Naive thymus-derived CD4-positive, alpha-beta T cell (primary cell): ENCODE results near the gene TRAF5. TPM values are rescaled to one million over a fixed set of nuclear protein-coding genes. Genes with fewer than 3 reads are reported as not detected.
A peak's percentile ranks its signal among the peaks of the same experiment; 100 is the strongest.
"Not testable (repeated sequence)": the region's sequence is repeated elsewhere in the genome, so short reads cannot be mapped to it uniquely, and the experiment has no call there.

ENCODE experiments used
- ATAC-seq: fragments of 150-1000 bp; cut with Tn5 transposase; 2 replicates; pipeline ENCODE4 v1.10.0; 2021; ENCODE audit warnings: mild to moderate bottlenecking, moderate library complexity
- CTCF ChIA-PET: fragments of 350-600 bp; sonication (Branson Sonifier 250); formaldehyde crosslinking; loops from one replicate; lab custom pipeline; 2021; ENCODE audit warnings: antibody characterized with exemption; lab: Charles Lee
- POLR2A ChIA-PET: fragments of 350-600 bp; sonication (Branson Sonifier 250); formaldehyde crosslinking; loops from one replicate; lab custom pipeline; 2021; ENCODE audit warnings: antibody characterized with exemption, inconsistent platforms; lab: Charles Lee
- DNase-seq, 9 donors: peaks; one replicate each; pipeline versions ENCODE4 v3.0.0 to v3.0.0-alpha.2; 2020 to 2022; ENCODE audit warnings: mixed read lengths in 1 of 9
- H3K27ac ChIP-seq: one replicate; pipeline ENCODE4 v1.7.0; 2013; ENCODE audit warnings: mild to moderate bottlenecking, low read depth, low read length, moderate library complexity
- H3K27me3 ChIP-seq, 2 donors: one replicate each; pipeline ENCODE4 v1.7.0; 2013; ENCODE audit warnings: low read length in 2 of 2, mild to moderate bottlenecking in 2 of 2, moderate library complexity in 2 of 2; ENCODE audit not compliant: control insufficient read depth in 2 of 2, insufficient read depth in 2 of 2
- H3K36me3 ChIP-seq, 3 experiments: 1 replicate in 2 of 3; 2 replicates in 1 of 3; pipeline ENCODE4 v1.7.0; 2013; ENCODE audit warnings: low read length in 3 of 3, mild to moderate bottlenecking in 3 of 3, moderate library complexity in 1 of 3; ENCODE audit not compliant: insufficient read depth in 3 of 3, control insufficient read depth in 2 of 3
- H3K4me1 ChIP-seq, 2 donors: one replicate each; pipeline ENCODE4 v1.7.0; 2013; ENCODE audit warnings: low read length in 2 of 2, mild to moderate bottlenecking in 2 of 2, moderate library complexity in 1 of 2; ENCODE audit not compliant: control insufficient read depth in 2 of 2, insufficient read depth in 2 of 2
- H3K4me3 ChIP-seq: 2 replicates; pipeline ENCODE4 v1.7.0; 2013; ENCODE audit warnings: mild to moderate bottlenecking, low read length
- H3K9me3 ChIP-seq, 3 experiments: 1 replicate in 2 of 3; 2 replicates in 1 of 3; pipeline ENCODE4 v1.7.0; 2013; ENCODE audit warnings: low read length in 3 of 3; ENCODE audit not compliant: control insufficient read depth in 2 of 3
- H3K27ac Mint-ChIP-seq, 9 donors: one replicate each; pipeline ENCODE4 v1.8.0; 2020 to 2022; ENCODE audit warnings: mixed read lengths in 9 of 9, mild to moderate bottlenecking in 8 of 9, moderate library complexity in 5 of 9, inconsistent platforms in 2 of 9
- H3K27me3 Mint-ChIP-seq, 5 donors: one replicate each; pipeline ENCODE4 v1.8.0; 2021 to 2022; ENCODE audit warnings: mixed read lengths in 5 of 5, mild to moderate bottlenecking in 1 of 5
- H3K36me3 Mint-ChIP-seq, 5 donors: one replicate each; pipeline ENCODE4 v1.8.0; 2020 to 2022; ENCODE audit warnings: mixed read lengths in 5 of 5, mild to moderate bottlenecking in 3 of 5, inconsistent platforms in 1 of 5
- H3K4me1 Mint-ChIP-seq, 7 donors: one replicate each; pipeline ENCODE4 v1.8.0; 2020 to 2022; ENCODE audit warnings: mixed read lengths in 7 of 7, mild to moderate bottlenecking in 3 of 7, inconsistent platforms in 1 of 7
- H3K4me3 Mint-ChIP-seq, 10 donors: one replicate each; pipeline ENCODE4 v1.8.0; 2020 to 2022; ENCODE audit warnings: mild to moderate bottlenecking in 10 of 10, mixed read lengths in 10 of 10, moderate library complexity in 6 of 10, inconsistent platforms in 2 of 10
- H3K9me3 Mint-ChIP-seq, 11 donors: one replicate each; pipeline ENCODE4 v1.8.0; 2020 to 2022; ENCODE audit warnings: mixed read lengths in 11 of 11, mild to moderate bottlenecking in 4 of 11, inconsistent platforms in 1 of 11, moderate library complexity in 1 of 11
- intact Hi-C, 2 donors: fragments of 100-400 bp; cut with micrococcal nuclease; formaldehyde crosslinking; loops; one replicate each; pipeline ENCODE4 v1.15.1; 2023
- polyA plus RNA-seq, 2 donors: library from polyadenylated mRNA; unstranded; fragments of 300-500 nt; fragmentation: Illumina TruSeq; gene quantifications; one replicate each; pipeline ENCODE4 v1.2.3, GENCODE V29; 2021
- total RNA-seq, 6 experiments: library from RNA in 5 of 6; stranded (reverse) in 5 of 6; gene quantifications; 1 replicate in 5 of 6; 2 replicates in 1 of 6; pipeline ENCODE4 v1.2.3 and lab custom pipeline; 2021 to 2026

Gene TRAF5
- total and polyA plus RNA-seq, 7 experiments from 2014 or later, result 19.1 to 72.2 (median 41.5) TPM

- H3K36me3 ChIP-seq, result no peaks in the 10 kb centered on the region
- peaks cover 3 to 38% (median 18%) of the 10 kb centered on the region in 5 donors for H3K36me3 Mint-ChIP-seq
Observed at GRCh38 chr1:211345719-211346118, 19.1 kb downstream of the TRAF5 start.

GRCh38 chr1:211347077-211347844 lies 20.6 kb downstream of the TRAF5 start:
- Histone ChIP-seq H3K27me3 (no peaks in the 10 kb centered on the region), H3K36me3 (no peaks in the 10 kb centered on the region), H3K4me3 (no peak overlapping the region), H3K9me3 (no peaks in the 10 kb centered on the region), H3K27ac (no peak overlapping the region), H3K4me1 (peaks cover 32 to 42% of the 10 kb centered on the region in 2 donors)
- intact Hi-C loops, result no loop called here
- no peaks in the 10 kb centered on the region for H3K27me3 Mint-ChIP-seq
- peak overlapping the region in 6 of 9 donors; percentile 20 to 90 (median 43) for H3K27ac Mint-ChIP-seq
- no peak for ATAC-seq
- H3K4me1 Mint-ChIP-seq, result peaks cover 58 to 98% (median 89%) of the 10 kb centered on the region in 7 donors
- ChIA-PET CTCF (interaction anchor here (1.0 to 2.4 kb wide), 3 partner anchors 10 to 24 kb away, joined by 3 to 9 read pairs (median 6); no protein-coding TSS in a partner anchor), POLR2A (interaction anchor here (0.6 to 1.6 kb wide), 3 partner anchors 11 to 59 kb away, joined by 4 read pairs; no protein-coding TSS in a partner anchor)
- DNase-seq, result no peak
- H3K4me3 Mint-ChIP-seq, result peak overlapping the region in 3 of 10 donors; percentile 29 to 41 (median 38)
- peaks cover 0 to 11% (median 4%) of the 10 kb centered on the region in 11 donors for H3K9me3 Mint-ChIP-seq
- peaks cover 6 to 44% (median 23%) of the 10 kb centered on the region in 5 donors for H3K36me3 Mint-ChIP-seq

More at GRCh38 chr1:211345719-211346118, 19.1 kb downstream of the TRAF5 start:
- intact Hi-C loops, result no loop called here
- ATAC-seq (no peak), DNase-seq (no peak)
- Mint-ChIP-seq H3K4me1 (peaks cover 56 to 96% (median 93%) of the 10 kb centered on the region in 7 donors), H3K27me3 (no peaks in the 10 kb centered on the region), H3K4me3 (peak overlapping the region in 2 of 10 donors; percentile 8 to 36), H3K9me3 (no peaks in the 10 kb centered on the region), H3K27ac (peak overlapping the region in 5 of 9 donors; percentile 36 to 71 (median 46))
- Histone ChIP-seq H3K9me3 (no peaks in the 10 kb centered on the region), H3K4me3 (no peak overlapping the region), H3K27me3 (no peaks in the 10 kb centered on the region), H3K4me1 (peaks cover 28 to 39% of the 10 kb centered on the region in 2 donors), H3K27ac (no peak overlapping the region)
- CTCF ChIA-PET, result no interaction called here
- POLR2A ChIA-PET, result interaction anchor here (0.8 to 1.0 kb wide), 2 partner anchors 10 to 15 kb away, joined by 3 read pairs; no protein-coding TSS in a partner anchor

- peaks cover 38 to 46% of the 10 kb centered on the region in 2 donors for H3K4me1 ChIP-seq
- ChIA-PET POLR2A (interaction anchor here (1.4 to 1.5 kb wide), 2 partner anchors 12 to 21 kb away, joined by 4 to 5 read pairs; no protein-coding TSS in a partner anchor), CTCF (interaction anchor here (2.4 kb wide), 1 partner anchor 25 kb away, joined by 9 read pairs; no protein-coding TSS in a partner anchor)
- no peaks in the 10 kb centered on the region for H3K27me3 ChIP-seq
- Mint-ChIP-seq H3K27me3 (no peaks in the 10 kb centered on the region), H3K9me3 (peaks cover 0 to 16% (median 5%) of the 10 kb centered on the region in 11 donors), H3K4me3 (no peak overlapping the region), H3K36me3 (peaks cover 6 to 48% (median 28%) of the 10 kb centered on the region in 5 donors), H3K4me1 (peaks cover 60 to 98% (median 86%) of the 10 kb centered on the region in 7 donors), H3K27ac (peak overlapping the region in 3 of 9 donors; percentile 9 to 90 (median 19))
- no peak for DNase-seq
- no peak for ATAC-seq
- no peak overlapping the region for H3K4me3 ChIP-seq
- intact Hi-C loops, result no loop called here
- H3K27ac ChIP-seq, result no peak overlapping the region
- no peaks in the 10 kb centered on the region for H3K9me3 ChIP-seq
- H3K36me3 ChIP-seq, result no peaks in the 10 kb centered on the region
Observed at GRCh38 chr1:211348547-211348946, 21.9 kb downstream of the TRAF5 start.

GRCh38 chr1:211349741-211350140 lies 23.1 kb downstream of the TRAF5 start:
- Mint-ChIP-seq H3K9me3 (peaks cover 0 to 16% (median 5%) of the 10 kb centered on the region in 11 donors), H3K4me1 (peaks cover 61 to 98% (median 86%) of the 10 kb centered on the region in 7 donors), H3K27ac (peak overlapping the region; percentile 4 to 90 (median 53)), H3K4me3 (peak overlapping the region in 3 of 10 donors; percentile 11 to 36 (median 16)), H3K36me3 (peaks cover 4 to 54% (median 28%) of the 10 kb centered on the region in 5 donors), H3K27me3 (no peaks in the 10 kb centered on the region)
- POLR2A ChIA-PET, result interaction anchor here (1.4 kb wide), 1 partner anchor 22 kb away, joined by 5 read pairs; no protein-coding TSS in a partner anchor
- DNase-seq (no peak), ATAC-seq (no peak)
- Histone ChIP-seq H3K4me3 (no peak overlapping the region), H3K4me1 (peaks cover 46 to 52% of the 10 kb centered on the region in 2 donors), H3K36me3 (no peaks in the 10 kb centered on the region), H3K27me3 (no peaks in the 10 kb centered on the region), H3K9me3 (no peaks in the 10 kb centered on the region), H3K27ac (no peak overlapping the region)
- CTCF ChIA-PET, result interaction anchor here (0.6 to 1.6 kb wide), 2 partner anchors 23 to 26 kb away, joined by 3 to 4 read pairs; partner anchors contain the start of gene TRAF5
- intact Hi-C loops, result loop anchor here in 1 of 2 donors (2.0 kb wide), 1 partner anchor 15 kb away; no protein-coding TSS in a partner anchor

GRCh38 chr1:211352055-211352454 lies 25.4 kb downstream of the TRAF5 start:
- Histone ChIP-seq H3K4me1 (peaks cover 40 to 46% of the 10 kb centered on the region in 2 donors), H3K36me3 (peaks cover 0 to 13% (median 4%) of the 10 kb centered on the region in 3 experiments)
- H3K27ac Mint-ChIP-seq, result peak overlapping the region in 7 of 9 donors; percentile 61 to 90 (median 85)
- ATAC-seq, H3K27ac ChIP-seq, H3K9me3 ChIP-seq, DNase-seq, H3K27me3 ChIP-seq, intact Hi-C loops, H3K27me3 Mint-ChIP-seq, H3K4me3 ChIP-seq: not testable (repeated sequence)
- ChIA-PET CTCF (interaction anchor here (1.9 kb wide), 1 partner anchor 29 kb away, joined by 10 read pairs; no protein-coding TSS in a partner anchor), POLR2A (interaction anchor here (0.6 to 0.7 kb wide), 2 partner anchors 24 to 28 kb away, joined by 3 read pairs; no protein-coding TSS in a partner anchor)
- H3K4me3 Mint-ChIP-seq, result peak overlapping the region in 9 of 10 donors; percentile 49 to 89 (median 65)
- peaks cover 47 to 84% (median 75%) of the 10 kb centered on the region in 7 donors for H3K4me1 Mint-ChIP-seq
- H3K9me3 Mint-ChIP-seq, result peaks cover 0 to 16% (median 5%) of the 10 kb centered on the region in 11 donors
- H3K36me3 Mint-ChIP-seq, result peaks cover 8 to 60% (median 31%) of the 10 kb centered on the region in 5 donors

- H3K27me3 ChIP-seq, result no peaks in the 10 kb centered on the region
- no peaks in the 10 kb centered on the region for H3K9me3 ChIP-seq
- H3K27ac ChIP-seq, result peak overlapping the region; percentile 16
- Mint-ChIP-seq H3K4me3 (peak overlapping the region in 9 of 10 donors; percentile 79 to 92 (median 85)), H3K27me3 (no peaks in the 10 kb centered on the region), H3K4me1 (peaks cover 43 to 79% (median 71%) of the 10 kb centered on the region in 7 donors), H3K36me3 (peaks cover 8 to 57% (median 31%) of the 10 kb centered on the region in 5 donors), H3K9me3 (peaks cover 0 to 16% (median 5%) of the 10 kb centered on the region in 11 donors), H3K27ac (peak overlapping the region in 6 of 9 donors; percentile 72 to 92 (median 90))
- H3K4me3 ChIP-seq, result peak overlapping the region; percentile 45
- CTCF ChIA-PET, result interaction anchor here (1.9 kb wide), 1 partner anchor 29 kb away, joined by 10 read pairs; no protein-coding TSS in a partner anchor
- ATAC-seq (no peak), DNase-seq (no peak)
- peaks cover 0 to 13% (median 4%) of the 10 kb centered on the region in 3 experiments for H3K36me3 ChIP-seq
- POLR2A ChIA-PET, result interaction anchor here (0.7 kb wide), 1 partner anchor 29 kb away, joined by 3 read pairs; no protein-coding TSS in a partner anchor
- peaks cover 36 to 46% of the 10 kb centered on the region in 2 donors for H3K4me1 ChIP-seq
- intact Hi-C loops, result no loop called here
Observed at GRCh38 chr1:211352465-211352864, 25.8 kb downstream of the TRAF5 start.
